IMR-90 (cell line): ENCODE measurements around the gene IRF2BP2. TPM values are rescaled to one million over a fixed set of nuclear protein-coding genes. Genes with fewer than 3 reads are reported as not detected.

Source experiments
- ATAC-seq: fragments of 200-7000 bp; cut with Tn5 transposase; 2 replicates; pipeline ENCODE4 v1.9.1; 2020; ENCODE audit warnings: low read depth, mild to moderate bottlenecking, moderate library complexity
- BruUV-seq: library from RNA; stranded (reverse); fragments of 400-500 nt; replicated peaks from 2 replicates; lab custom pipeline; 2021; lab: Mats Ljungman, UMichigan
- CTCF ChIA-PET: fragments of 300-600 bp; formaldehyde crosslinking; extraction: SDS; loops from one replicate; lab custom pipeline; 2021; ENCODE audit warnings: antibody characterized with exemption; lab: Yijun Ruan, JAX
- POLR2A ChIA-PET: fragments of 300-600 bp; sonication (Branson Sonifier 250); formaldehyde crosslinking; loops from one replicate; lab custom pipeline; 2022; ENCODE audit warnings: antibody characterized with exemption; ENCODE audit not compliant: unreplicated experiment; lab: Charles Lee
- DNase-seq: peaks from one replicate; pipeline ENCODE4 v3.0.0; 2013
- H2AFZ ChIP-seq: replicated peaks from 2 replicates; pipeline ENCODE3; 2013; ENCODE audit warnings: low read length, mild to moderate bottlenecking; ENCODE audit not compliant: poor library complexity
- H2AK5ac ChIP-seq: 2 replicates; pipeline ENCODE4 v1.6.1; 2013; ENCODE audit warnings: low read depth, low read length, inconsistent platforms
- H2AK9ac ChIP-seq: replicated peaks from 2 replicates; pipeline ENCODE3; 2013; ENCODE audit warnings: mild to moderate bottlenecking, low read depth, low read length, moderate library complexity; ENCODE audit not compliant: poor library complexity
- H2BK120ac ChIP-seq: 2 replicates; pipeline ENCODE4 v1.6.1; 2013; ENCODE audit warnings: low read depth, low read length, inconsistent platforms
- H2BK15ac ChIP-seq: 3 replicates; pipeline ENCODE4 v1.6.1; 2013; ENCODE audit warnings: low read depth, low read length, inconsistent platforms
- H2BK20ac ChIP-seq: 2 replicates; pipeline ENCODE4 v1.6.1; 2013; ENCODE audit warnings: low read depth, mild to moderate bottlenecking, inconsistent platforms, low read length, moderate library complexity
- H2BK5ac ChIP-seq: 2 replicates; pipeline ENCODE4 v1.6.1; 2013; ENCODE audit warnings: mild to moderate bottlenecking, low read depth, low read length, inconsistent platforms; ENCODE audit not compliant: poor library complexity, severe bottlenecking
- H3K14ac ChIP-seq: replicated peaks from 2 replicates; pipeline ENCODE4 v1.6.1; 2013; ENCODE audit warnings: low read depth, low read length, inconsistent platforms
- H3K18ac ChIP-seq: 2 replicates; pipeline ENCODE4 v1.6.1; 2013; ENCODE audit warnings: low read depth, low read length, control low read depth
- H3K23ac ChIP-seq: 2 replicates; pipeline ENCODE4 v1.6.1; 2013; ENCODE audit warnings: low read depth, low read length, inconsistent platforms
- H3K27ac ChIP-seq: 2 replicates; pipeline ENCODE4 v1.5.1; 2013; ENCODE audit warnings: mild to moderate bottlenecking, control low read depth, low read length; ENCODE audit not compliant: insufficient read depth
- H3K27me3 ChIP-seq: 2 replicates; pipeline ENCODE4 v1.6.1; 2013; ENCODE audit warnings: low read length; ENCODE audit not compliant: control insufficient read depth, insufficient read depth
- H3K36me3 ChIP-seq: 2 replicates; pipeline ENCODE4 v1.6.1; 2013; ENCODE audit warnings: low read length, mixed read lengths; ENCODE audit not compliant: control insufficient read depth, insufficient read depth
- H3K4ac ChIP-seq: 2 replicates; pipeline ENCODE4 v1.6.1; 2013; ENCODE audit warnings: low read depth, low read length, inconsistent platforms
- H3K4me1 ChIP-seq: 2 replicates; pipeline ENCODE4 v1.6.1; 2013; ENCODE audit warnings: low read length, mixed read lengths; ENCODE audit not compliant: control insufficient read depth, insufficient read depth
- H3K4me2 ChIP-seq: 2 replicates; pipeline ENCODE4 v1.6.1; 2013; ENCODE audit warnings: low read depth, mild to moderate bottlenecking, control low read depth, low read length, moderate library complexity
- H3K4me3 ChIP-seq: 2 replicates; pipeline ENCODE4 v1.5.1; 2013; ENCODE audit warnings: low read depth, mild to moderate bottlenecking, control low read depth, low read length, moderate library complexity; ENCODE audit not compliant: insufficient read depth
- H3K56ac ChIP-seq: 2 replicates; pipeline ENCODE4 v1.6.1; 2013; ENCODE audit warnings: low read length, inconsistent platforms; ENCODE audit not compliant: insufficient read depth; ENCODE audit errors: extremely low read depth
- H3K79me1 ChIP-seq, 2 experiments: 2 replicates each; pipeline ENCODE4 v1.6.1; 2013; ENCODE audit warnings: low read length in 2 of 2, inconsistent platforms in 1 of 2, low read depth in 1 of 2
- H3K9ac ChIP-seq: 2 replicates; pipeline ENCODE4 v1.6.1; 2013; ENCODE audit warnings: low read depth, low read length, control low read depth
- H3K9me1 ChIP-seq: 2 replicates; pipeline ENCODE4 v1.6.1; 2013; ENCODE audit warnings: low read length, inconsistent platforms; ENCODE audit not compliant: insufficient read depth
- H3K9me3 ChIP-seq: 2 replicates; pipeline ENCODE4 v1.6.1; 2013; ENCODE audit warnings: low read length; ENCODE audit not compliant: control insufficient read depth, insufficient read depth
- H4K20me1 ChIP-seq: 2 replicates; pipeline ENCODE4 v1.6.1; 2013; ENCODE audit warnings: low read length, inconsistent platforms; ENCODE audit not compliant: insufficient read depth
- H4K5ac ChIP-seq: 2 replicates; pipeline ENCODE4 v1.6.1; 2013; ENCODE audit warnings: mild to moderate bottlenecking, low read depth, low read length, control low read depth
- H4K8ac ChIP-seq, 2 experiments: 2 replicates each; pipeline ENCODE4 v1.6.1; 2013; ENCODE audit warnings: low read depth in 2 of 2, low read length in 2 of 2, control low read depth in 1 of 2, inconsistent platforms in 1 of 2
- H4K91ac ChIP-seq: 2 replicates; pipeline ENCODE4 v1.6.1; 2013; ENCODE audit warnings: low read depth, low read length, inconsistent platforms; ENCODE audit not compliant: insufficient read depth
- CEBPB ChIP-seq: IDR thresholded peaks from 2 replicates; pipeline ENCODE4 v1.6.1; 2012; ENCODE audit warnings: low read depth, low read length, improper control_type of control experiment
- CHD1 ChIP-seq: IDR thresholded peaks from 2 replicates; pipeline ENCODE4 v1.6.1; 2012; ENCODE audit warnings: low read depth, low read length, improper control_type of control experiment
- FOS ChIP-seq: fragments of 150-350 bp; IDR thresholded peaks from 2 replicates; pipeline ENCODE4 v1.6.1; 2016; ENCODE audit warnings: low read depth, low read length
- MAZ ChIP-seq: IDR thresholded peaks from 2 replicates; pipeline ENCODE4 v1.6.1; 2012; ENCODE audit warnings: low read depth, mild to moderate bottlenecking, low read length, improper control_type of control experiment, moderate library complexity, borderline replicate concordance
- POLR2A ChIP-seq: IDR thresholded peaks from 2 replicates; pipeline ENCODE4 v1.6.1; 2012; ENCODE audit warnings: mild to moderate bottlenecking, low read depth, low read length
- RAD21 ChIP-seq: IDR thresholded peaks from 2 replicates; pipeline ENCODE4 v1.6.1; 2012; ENCODE audit warnings: low read length, improper control_type of control experiment
- SMC3 ChIP-seq: fragments of 150-350 bp; IDR thresholded peaks from 2 replicates; pipeline ENCODE4 v1.6.1; 2016; ENCODE audit warnings: low read depth, mild to moderate bottlenecking, antibody characterized with exemption, low read length, moderate library complexity
- USF2 ChIP-seq: fragments of 150-350 bp; IDR thresholded peaks from 2 replicates; pipeline ENCODE4 v1.6.1; 2017; ENCODE audit warnings: mild to moderate bottlenecking, antibody characterized with exemption, low read length, low read depth
- WGBS, 2 experiments: methylation state at CpG; one replicate each; pipeline versions ENCODE4 v1.1.5 to v1.1.7; 2013; ENCODE audit warnings: missing lambda C conversion rate in 2 of 2; ENCODE audit not compliant: insufficient read length in 1 of 2; ENCODE audit errors: extremely low coverage in 2 of 2; 5-methylcytosine and 5-hydroxymethylcytosine counted together
- dilution Hi-C: fragments of 300-500 bp; cut with HindIII; formaldehyde crosslinking; loops from one replicate; pipeline ENCODE4 v1.14.3; 2018; ENCODE audit warnings: low sequenced_read_pairs; ENCODE audit not compliant: unreplicated experiment
- in situ Hi-C: fragments of 300-500 bp; cut with MboI; formaldehyde crosslinking; loops from 3 replicates; pipeline ENCODE4 v1.14.3; 2019; ENCODE audit warnings: low sequenced_read_pairs, inconsistent platforms, mixed read lengths
- intact Hi-C: fragments of 100-400 bp; cut with micrococcal nuclease; formaldehyde crosslinking; loops from 2 replicates; pipeline ENCODE4 v1.10.0; 2022
- polyA plus RNA-seq, 3 experiments: library from polyadenylated mRNA; depleted of rRNA; stranded (reverse); fragments of >200 nt; gene quantifications; 2 replicates each; pipeline ENCODE4 v1.2.3, GENCODE V29; 2012; ENCODE audit warnings: low replicate concordance in 1 of 3
- total RNA-seq: library from RNA; depleted of rRNA; stranded (reverse); fragments of >200 nt; gene quantifications from 2 replicates; pipeline ENCODE4 v1.2.3, GENCODE V29; 2012
- TF ChIP-seq, protein P1 (sequence below): conservative IDR thresholded peaks from 2 replicates; pipeline ENCODE4 v1.5.1; 2012; ENCODE audit warnings: mild to moderate bottlenecking, low read depth, low read length, improper control_type of control experiment

The IRF2BP2 gene
- total and polyA plus RNA-seq, 2 of the 4 experiments (the other 2 are of a cell fraction) = 47.0 to 66.6 TPM

DNA sequence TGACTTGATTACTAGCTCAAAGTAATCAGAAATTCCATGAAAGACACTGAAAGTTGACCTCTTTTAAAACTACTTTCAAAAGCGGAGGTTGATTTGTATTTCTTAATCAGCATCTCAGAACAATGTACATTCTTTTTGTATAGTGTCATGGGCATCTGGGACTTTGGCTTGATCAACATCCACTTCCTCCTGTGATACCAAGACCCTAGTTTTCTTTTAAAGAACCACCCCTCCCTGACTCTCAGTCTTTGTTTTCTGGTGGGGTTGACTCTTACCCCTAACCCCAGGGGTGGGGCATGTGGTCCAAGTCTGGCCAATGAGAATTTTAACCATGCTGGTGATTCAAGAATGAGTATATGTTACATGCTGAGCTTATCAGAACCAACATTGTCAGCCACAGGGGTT is 21.7 kb upstream of the IRF2BP2 start:
- H3K9me3 ChIP-seq = no peaks in the 10 kb centered on the region
- H3K23ac ChIP-seq = peak overlapping the region; percentile 18; the same call in 1 of the 2 replicates
- H3K56ac ChIP-seq = peak overlapping the region; percentile 36
- dilution Hi-C loops = no loop called here
- no peak overlapping the region for H3K4me3 ChIP-seq
- no TSS peak for BruUV-seq
- H3K18ac ChIP-seq = peak overlapping the region; percentile 44
- H2AK9ac ChIP-seq = no peak overlapping the region
- H2BK5ac ChIP-seq = peak overlapping the region; percentile 79
- H3K4me1 ChIP-seq = peaks cover 11% of the 10 kb centered on the region
- H3K36me3 ChIP-seq = no peaks in the 10 kb centered on the region
- peak overlapping the region; percentile 56 for H4K91ac ChIP-seq
- CTCF ChIA-PET = interaction anchor here (0.6 kb wide), 2 partner anchors 473 to 531 kb away, joined by 5 read pairs; no protein-coding TSS in a partner anchor
- H3K4ac ChIP-seq = peak overlapping the region; percentile 65
- H3K4me2 ChIP-seq = peak overlapping the region; percentile 9; the same call in 1 of the 2 replicates
- no peak overlapping the region for H3K9ac ChIP-seq
- peaks cover 8% of the 10 kb centered on the region; the same call in 1 of the 2 replicates for H3K9me1 ChIP-seq
- H4K20me1 ChIP-seq = no peaks in the 10 kb centered on the region
- POLR2A ChIA-PET = no interaction called here
- peak overlapping the region; percentile 54; the same call in 1 of the 2 replicates for H3K14ac ChIP-seq
- no peak overlapping the region for H2AFZ ChIP-seq
- no peaks in the 10 kb centered on the region for H3K27me3 ChIP-seq
- no peak for TF ChIP-seq SMC3
- no peak for TF ChIP-seq CHD1
- no peak for TF ChIP-seq RAD21
- TF ChIP-seq, protein P1, sequence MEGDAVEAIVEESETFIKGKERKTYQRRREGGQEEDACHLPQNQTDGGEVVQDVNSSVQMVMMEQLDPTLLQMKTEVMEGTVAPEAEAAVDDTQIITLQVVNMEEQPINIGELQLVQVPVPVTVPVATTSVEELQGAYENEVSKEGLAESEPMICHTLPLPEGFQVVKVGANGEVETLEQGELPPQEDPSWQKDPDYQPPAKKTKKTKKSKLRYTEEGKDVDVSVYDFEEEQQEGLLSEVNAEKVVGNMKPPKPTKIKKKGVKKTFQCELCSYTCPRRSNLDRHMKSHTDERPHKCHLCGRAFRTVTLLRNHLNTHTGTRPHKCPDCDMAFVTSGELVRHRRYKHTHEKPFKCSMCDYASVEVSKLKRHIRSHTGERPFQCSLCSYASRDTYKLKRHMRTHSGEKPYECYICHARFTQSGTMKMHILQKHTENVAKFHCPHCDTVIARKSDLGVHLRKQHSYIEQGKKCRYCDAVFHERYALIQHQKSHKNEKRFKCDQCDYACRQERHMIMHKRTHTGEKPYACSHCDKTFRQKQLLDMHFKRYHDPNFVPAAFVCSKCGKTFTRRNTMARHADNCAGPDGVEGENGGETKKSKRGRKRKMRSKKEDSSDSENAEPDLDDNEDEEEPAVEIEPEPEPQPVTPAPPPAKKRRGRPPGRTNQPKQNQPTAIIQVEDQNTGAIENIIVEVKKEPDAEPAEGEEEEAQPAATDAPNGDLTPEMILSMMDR = no peak
- TF ChIP-seq FOS = peak; percentile 2; the same call in 1 of the 2 replicates
- peak; percentile 82 for TF ChIP-seq USF2
- no peak for TF ChIP-seq POLR2A
- TF ChIP-seq CEBPB = peak; percentile 48
- TF ChIP-seq MAZ = no peak
- no CpG with 5 or more reads among the region's 1 CpG for WGBS, 2 experiments
- peak overlapping the region; percentile 59 for H3K27ac ChIP-seq
- DNase-seq (peak; percentile 87), ATAC-seq (peak; percentile 79)
- H2BK120ac ChIP-seq = peak overlapping the region; percentile 85
- H4K5ac ChIP-seq = peak overlapping the region; percentile 26
- intact Hi-C loops = no loop called here
- H2BK20ac ChIP-seq = peak overlapping the region; percentile 30
- H2AK5ac ChIP-seq = no peak overlapping the region
- peak overlapping the region; percentile 3; the same call in 1 of the 3 replicates for H2BK15ac ChIP-seq
- H3K79me1 ChIP-seq = no peaks in the 10 kb centered on the region
- peak overlapping the region; percentile 0 to 84; a peak in 2 of 4 replicates for H4K8ac ChIP-seq
- in situ Hi-C loops = no loop called here
